Loucy (cell line): Measurements from ENCODE around the gene MAP4K5.

Experiments
- H2AFZ ChIP-seq: fragments of 200-600 bp; sonication (generic); 2 replicates; pipeline ENCODE4 v1.6.0; 2016; ENCODE audit warnings: antibody characterized with exemption, mild to moderate bottlenecking, low read length, moderate library complexity
- H3F3A ChIP-seq: fragments of 200-600 bp; 2 replicates; pipeline ENCODE4 v1.6.0; 2016; ENCODE audit warnings: antibody characterized with exemption, low read depth, mild to moderate bottlenecking
- H3K27me3 ChIP-seq: fragments of 200-600 bp; sonication (generic); 2 replicates; pipeline ENCODE4 v1.6.1; 2014; ENCODE audit warnings: low read length, mild to moderate bottlenecking; ENCODE audit not compliant: insufficient read depth, poor library complexity, severe bottlenecking
- H3K36me3 ChIP-seq: fragments of 200-600 bp; sonication (generic); 2 replicates; pipeline ENCODE4 v1.6.1; 2016; ENCODE audit warnings: low read length; ENCODE audit not compliant: insufficient read depth
- H3K4me1 ChIP-seq: fragments of 200-600 bp; sonication (generic); 2 replicates; pipeline ENCODE4 v1.5.1; 2014; ENCODE audit warnings: low read length, mild to moderate bottlenecking; ENCODE audit not compliant: insufficient read depth, poor library complexity, severe bottlenecking
- H3K4me2 ChIP-seq: fragments of 200-600 bp; sonication (generic); 2 replicates; pipeline ENCODE4 v1.6.0; 2014; ENCODE audit warnings: antibody characterized with exemption, low read length, low read depth, mild to moderate bottlenecking; ENCODE audit not compliant: poor library complexity, severe bottlenecking
- H3K4me3 ChIP-seq: fragments of 200-600 bp; sonication (generic); 2 replicates; pipeline ENCODE4 v1.5.1; 2014; ENCODE audit warnings: low read length, mild to moderate bottlenecking, mixed read lengths; ENCODE audit not compliant: poor library complexity, severe bottlenecking
- H3K79me2 ChIP-seq: fragments of 200-600 bp; sonication (generic); 2 replicates; pipeline ENCODE4 v1.6.1; 2014; ENCODE audit warnings: low read length; ENCODE audit not compliant: insufficient read depth
- H3K9ac ChIP-seq: fragments of 200-600 bp; sonication (generic); 2 replicates; pipeline ENCODE4 v1.6.0; 2014; ENCODE audit warnings: mild to moderate bottlenecking, low read depth, low read length, moderate library complexity; ENCODE audit not compliant: poor library complexity, severe bottlenecking
- H3K9me2 ChIP-seq: fragments of 200-600 bp; sonication (generic); replicated peaks from 2 replicates; pipeline ENCODE4 v1.6.1; 2016; ENCODE audit warnings: low read depth, low read length, mixed read lengths
- H3K9me3 ChIP-seq: fragments of 200-600 bp; sonication (generic); 2 replicates; pipeline ENCODE4 v1.6.1; 2014; ENCODE audit warnings: mild to moderate bottlenecking, antibody characterized with exemption, low read length, low read depth; ENCODE audit not compliant: insufficient read depth
- H4K20me1 ChIP-seq: fragments of 200-600 bp; sonication (generic); 2 replicates; pipeline ENCODE4 v1.6.0; 2014; ENCODE audit warnings: antibody characterized with exemption, low read length, mild to moderate bottlenecking; ENCODE audit not compliant: insufficient read depth, poor library complexity, severe bottlenecking
- EZH2phosphoT487 ChIP-seq: fragments of 200-600 bp; IDR thresholded peaks from 2 replicates; pipeline ENCODE4 v1.6.1; 2018; ENCODE audit warnings: antibody characterized with exemption, mild to moderate bottlenecking, moderate library complexity, borderline replicate concordance
- TF ChIP-seq, protein P1 (sequence below): fragments of 200-600 bp; sonication (generic); conservative IDR thresholded peaks from 2 replicates; pipeline ENCODE4 v1.5.1; 2014; ENCODE audit warnings: mild to moderate bottlenecking, antibody characterized with exemption, low read length

Gene MAP4K5

DNA sequence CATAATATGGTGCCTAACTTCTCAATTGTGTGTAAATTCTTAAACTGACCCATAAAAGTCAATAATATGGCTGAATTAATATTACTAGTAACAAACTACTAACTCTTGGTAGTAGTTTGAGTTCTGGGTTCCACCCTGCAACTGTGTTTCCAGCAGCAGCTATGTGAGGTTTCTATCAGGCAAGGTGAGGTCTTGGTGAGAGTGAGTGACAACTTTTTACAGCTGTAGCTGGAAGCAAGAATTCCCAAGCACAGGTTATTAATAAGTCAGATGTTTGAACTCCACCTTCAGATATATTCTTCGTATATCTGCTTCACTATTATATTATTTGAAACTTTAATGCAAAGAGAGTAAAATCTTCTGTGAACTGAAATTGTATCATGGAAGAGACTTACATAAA, 43.8 kb downstream of the MAP4K5 start:
- Histone ChIP-seq H3K4me2 (no peak overlapping the region), H3F3A (no peaks in the 10 kb centered on the region), H2AFZ (no peak overlapping the region), H4K20me1 (peaks cover 2% of the 10 kb centered on the region), H3K4me1 (no peaks in the 10 kb centered on the region), H3K36me3 (peaks cover 10% of the 10 kb centered on the region; the same call in 1 of the 2 replicates), H3K79me2 (peaks cover 46% of the 10 kb centered on the region), H3K9me2 (no peaks in the 10 kb centered on the region), H3K9me3 (no peaks in the 10 kb centered on the region), H3K4me3 (no peak overlapping the region), H3K27me3 (no peaks in the 10 kb centered on the region), H3K9ac (no peak overlapping the region)
- TF ChIP-seq, protein P1, sequence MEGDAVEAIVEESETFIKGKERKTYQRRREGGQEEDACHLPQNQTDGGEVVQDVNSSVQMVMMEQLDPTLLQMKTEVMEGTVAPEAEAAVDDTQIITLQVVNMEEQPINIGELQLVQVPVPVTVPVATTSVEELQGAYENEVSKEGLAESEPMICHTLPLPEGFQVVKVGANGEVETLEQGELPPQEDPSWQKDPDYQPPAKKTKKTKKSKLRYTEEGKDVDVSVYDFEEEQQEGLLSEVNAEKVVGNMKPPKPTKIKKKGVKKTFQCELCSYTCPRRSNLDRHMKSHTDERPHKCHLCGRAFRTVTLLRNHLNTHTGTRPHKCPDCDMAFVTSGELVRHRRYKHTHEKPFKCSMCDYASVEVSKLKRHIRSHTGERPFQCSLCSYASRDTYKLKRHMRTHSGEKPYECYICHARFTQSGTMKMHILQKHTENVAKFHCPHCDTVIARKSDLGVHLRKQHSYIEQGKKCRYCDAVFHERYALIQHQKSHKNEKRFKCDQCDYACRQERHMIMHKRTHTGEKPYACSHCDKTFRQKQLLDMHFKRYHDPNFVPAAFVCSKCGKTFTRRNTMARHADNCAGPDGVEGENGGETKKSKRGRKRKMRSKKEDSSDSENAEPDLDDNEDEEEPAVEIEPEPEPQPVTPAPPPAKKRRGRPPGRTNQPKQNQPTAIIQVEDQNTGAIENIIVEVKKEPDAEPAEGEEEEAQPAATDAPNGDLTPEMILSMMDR: no peak
- no peak for TF ChIP-seq EZH2phosphoT487

GRCh38 chr14:50479041-50479440, 53.3 kb downstream of the MAP4K5 start:
- Histone ChIP-seq H3K4me1 (no peaks in the 10 kb centered on the region), H2AFZ (no peak overlapping the region), H3K79me2 (no peaks in the 10 kb centered on the region), H3F3A (no peaks in the 10 kb centered on the region), H3K9me2 (no peaks in the 10 kb centered on the region), H3K9me3 (no peaks in the 10 kb centered on the region), H3K4me2 (no peak overlapping the region), H3K4me3 (no peak overlapping the region), H4K20me1 (no peaks in the 10 kb centered on the region), H3K27me3 (no peaks in the 10 kb centered on the region), H3K9ac (no peak overlapping the region), H3K36me3 (peaks cover 64% of the 10 kb centered on the region)
- no peak for TF ChIP-seq EZH2phosphoT487

GRCh38 chr14:50477760-50478159, 54.6 kb downstream of the MAP4K5 start:
- Histone ChIP-seq H4K20me1 (no peaks in the 10 kb centered on the region), H3K36me3 (peaks cover 70% of the 10 kb centered on the region), H3K27me3 (no peaks in the 10 kb centered on the region), H3K4me1 (no peaks in the 10 kb centered on the region), H3K4me2 (no peak overlapping the region), H3F3A (no peaks in the 10 kb centered on the region), H3K9me2 (no peaks in the 10 kb centered on the region), H2AFZ (no peak overlapping the region), H3K4me3 (no peak overlapping the region), H3K9ac (no peak overlapping the region), H3K9me3 (peaks cover under 1% of the 10 kb centered on the region; the same call in 1 of the 2 replicates), H3K79me2 (no peaks in the 10 kb centered on the region)
- no peak for TF ChIP-seq EZH2phosphoT487

- H2AFZ ChIP-seq: no peak overlapping the region
- no peaks in the 10 kb centered on the region for H3K27me3 ChIP-seq
- H3K9me2 ChIP-seq: no peaks in the 10 kb centered on the region
- H4K20me1 ChIP-seq: no peaks in the 10 kb centered on the region
- H3K4me2 ChIP-seq: no peak overlapping the region
- TF ChIP-seq EZH2phosphoT487: no peak
- TF ChIP-seq, protein P1: no peak
- H3K9me3 ChIP-seq: peaks cover 17% of the 10 kb centered on the region
- no peaks in the 10 kb centered on the region for H3K79me2 ChIP-seq
- H3F3A ChIP-seq: no peaks in the 10 kb centered on the region
- peaks cover 70% of the 10 kb centered on the region for H3K36me3 ChIP-seq
- no peaks in the 10 kb centered on the region for H3K4me1 ChIP-seq
- H3K9ac ChIP-seq: no peak overlapping the region
- no peak overlapping the region for H3K4me3 ChIP-seq
Measured at GRCh38 chr14:50476134-50476533, 56.2 kb downstream of the MAP4K5 start.
